ENCODE measurements around the gene BANF2.

DNA sequence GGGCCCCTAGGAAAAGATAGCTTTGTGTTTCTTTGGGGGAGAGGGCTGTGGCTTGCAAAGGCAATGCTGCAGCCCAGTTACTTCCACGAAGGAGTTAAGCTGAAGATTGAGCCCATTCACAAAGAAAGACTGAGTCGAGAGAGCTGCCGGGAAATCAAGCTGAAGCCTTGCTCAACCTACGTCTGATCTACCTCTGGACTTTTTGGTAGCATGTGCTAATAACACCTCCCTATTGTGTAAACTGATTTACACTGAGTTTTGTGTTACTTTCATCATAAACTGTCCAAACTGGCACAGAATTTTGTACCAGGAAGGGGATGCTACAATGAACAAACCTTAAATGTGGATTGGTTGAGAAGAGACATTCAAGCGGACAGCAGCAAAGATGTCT, 23.5 kb downstream of the BANF2 start:
- TF ChIP-seq, protein P1, sequence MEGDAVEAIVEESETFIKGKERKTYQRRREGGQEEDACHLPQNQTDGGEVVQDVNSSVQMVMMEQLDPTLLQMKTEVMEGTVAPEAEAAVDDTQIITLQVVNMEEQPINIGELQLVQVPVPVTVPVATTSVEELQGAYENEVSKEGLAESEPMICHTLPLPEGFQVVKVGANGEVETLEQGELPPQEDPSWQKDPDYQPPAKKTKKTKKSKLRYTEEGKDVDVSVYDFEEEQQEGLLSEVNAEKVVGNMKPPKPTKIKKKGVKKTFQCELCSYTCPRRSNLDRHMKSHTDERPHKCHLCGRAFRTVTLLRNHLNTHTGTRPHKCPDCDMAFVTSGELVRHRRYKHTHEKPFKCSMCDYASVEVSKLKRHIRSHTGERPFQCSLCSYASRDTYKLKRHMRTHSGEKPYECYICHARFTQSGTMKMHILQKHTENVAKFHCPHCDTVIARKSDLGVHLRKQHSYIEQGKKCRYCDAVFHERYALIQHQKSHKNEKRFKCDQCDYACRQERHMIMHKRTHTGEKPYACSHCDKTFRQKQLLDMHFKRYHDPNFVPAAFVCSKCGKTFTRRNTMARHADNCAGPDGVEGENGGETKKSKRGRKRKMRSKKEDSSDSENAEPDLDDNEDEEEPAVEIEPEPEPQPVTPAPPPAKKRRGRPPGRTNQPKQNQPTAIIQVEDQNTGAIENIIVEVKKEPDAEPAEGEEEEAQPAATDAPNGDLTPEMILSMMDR (IDR thresholded peaks at IDR 0.05): no peak
- TF ChIP-seq POLR2A (IDR thresholded peaks at IDR 0.05): no peak
